ENCODE measurements around the gene GRK6.

The GRK6 gene

GRCh38 chr5:177490311-177490991, 64.0 kb downstream of the GRK6 start:
- DNase-seq = no peak

- no peak for DNase-seq
Observed at GRCh38 chr5:177490992-177491391, 64.5 kb downstream of the GRK6 start.

DNA sequence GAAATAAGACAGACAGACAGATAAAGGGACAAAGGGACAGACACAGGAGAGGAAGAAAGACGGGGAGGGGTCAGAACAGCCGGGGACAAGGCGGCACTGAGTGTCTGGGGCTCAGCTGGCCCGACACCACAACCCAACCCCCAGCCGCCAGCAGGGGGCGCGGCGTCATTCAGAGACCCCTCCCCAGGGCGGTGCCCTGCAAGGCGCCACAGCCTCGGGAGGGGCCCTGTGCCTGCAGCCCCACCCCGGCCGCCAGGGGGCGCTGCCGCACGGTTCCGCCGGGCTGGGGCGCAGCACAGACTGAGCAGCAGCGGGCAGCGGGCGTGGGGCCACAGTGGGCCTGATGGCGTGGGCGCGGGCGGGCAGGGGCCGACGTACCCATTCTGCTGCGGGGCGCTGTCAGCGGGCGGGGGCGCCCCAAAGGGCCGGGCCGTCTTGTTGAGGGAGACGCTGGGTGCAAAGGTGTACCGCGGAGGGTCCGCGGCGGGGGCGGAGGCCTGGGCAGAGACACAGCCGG, 65.0 kb downstream of the GRK6 start:
- DNase-seq = no peak

- DNase-seq = no peak
Observed at GRCh38 chr5:177491983-177492746, 65.7 kb downstream of the GRK6 start.
